GM19324 (cell line): Measurements from ENCODE around the gene GNPDA2.

ENCODE experiments used
- ATAC-seq: cut with Tn5 transposase; IDR thresholded peaks from one replicate; pipeline ENCODE4 v1.9.1; 2021; ENCODE audit warnings: mild to moderate bottlenecking, moderate library complexity; ENCODE audit not compliant: unreplicated experiment, low FRiP score

GNPDA2 gene

DNA sequence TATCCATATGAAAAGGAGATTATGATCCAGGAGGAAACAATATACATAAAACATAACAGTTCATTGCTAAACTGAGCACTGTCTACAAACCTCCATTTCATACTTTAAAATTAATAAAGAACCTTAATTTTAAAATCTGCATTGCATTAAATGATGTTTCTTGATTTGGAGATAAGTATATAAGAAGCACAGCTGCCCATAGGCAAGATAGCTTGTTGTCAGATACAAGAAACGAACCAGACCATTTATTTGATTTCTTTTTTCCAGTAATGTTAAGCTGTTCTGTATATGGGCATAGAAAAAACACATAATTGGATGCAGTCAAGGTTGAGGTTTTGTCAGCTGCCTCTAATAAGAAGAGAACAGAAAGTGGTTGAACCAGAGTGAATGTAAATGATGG is 41.7 kb downstream of the GNPDA2 start:
- ATAC-seq, result no peak

GRCh38 chr4:44679060-44679459 is 47.3 kb downstream of the GNPDA2 start:
- no peak for ATAC-seq

- peak; percentile 99 for ATAC-seq
Observed at GRCh38 chr4:44678094-44679041, 48.0 kb downstream of the GNPDA2 start, which contains the start of gene GUF1. Gene GUF1 (plus strand): TSS chr4:44678420. CDS start chr4:44678623, 203 bp downstream.

DNA sequence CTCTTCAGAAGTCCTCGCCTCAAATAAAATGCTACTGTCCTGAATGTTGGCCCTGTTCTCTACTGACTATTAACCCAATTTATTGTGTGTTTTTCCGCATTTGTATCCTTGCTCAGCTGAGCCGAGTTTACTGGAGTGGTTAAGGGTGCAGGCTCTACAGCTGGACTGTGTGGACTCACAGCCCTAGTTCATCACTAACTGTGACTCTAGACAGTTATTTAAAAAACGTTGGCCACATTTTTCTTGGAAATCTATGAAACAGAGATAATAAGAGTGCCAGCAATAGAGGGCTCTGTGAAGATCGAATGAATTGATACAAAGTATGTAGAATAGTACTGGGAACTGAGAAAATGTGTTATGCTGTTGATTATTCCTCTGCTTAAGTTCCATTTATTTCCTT is 51.0 kb downstream of the GNPDA2 start:
- ATAC-seq, result no peak

DNA sequence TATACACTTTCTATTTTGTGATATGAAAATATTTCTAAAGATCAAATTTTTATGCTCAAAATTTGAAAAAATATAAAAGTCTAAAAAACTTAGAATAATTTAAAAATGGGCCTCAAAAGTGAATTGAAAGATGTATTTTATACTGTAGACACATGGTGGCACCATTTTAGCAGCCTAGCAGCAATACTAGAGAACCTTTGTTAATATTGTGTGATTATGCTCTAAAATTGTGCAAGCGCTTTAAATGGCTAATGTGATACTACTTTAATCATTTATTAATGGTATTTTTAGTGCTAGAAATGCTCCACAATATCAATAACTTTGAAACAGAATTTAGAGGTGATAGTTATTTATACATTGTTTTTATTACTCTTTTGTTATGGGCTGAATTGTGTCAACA is 51.9 kb downstream of the GNPDA2 start:
- ATAC-seq, result no peak

- ATAC-seq, result no peak
Observed at GRCh38 chr4:44671636-44672035, 54.7 kb downstream of the GNPDA2 start.

DNA sequence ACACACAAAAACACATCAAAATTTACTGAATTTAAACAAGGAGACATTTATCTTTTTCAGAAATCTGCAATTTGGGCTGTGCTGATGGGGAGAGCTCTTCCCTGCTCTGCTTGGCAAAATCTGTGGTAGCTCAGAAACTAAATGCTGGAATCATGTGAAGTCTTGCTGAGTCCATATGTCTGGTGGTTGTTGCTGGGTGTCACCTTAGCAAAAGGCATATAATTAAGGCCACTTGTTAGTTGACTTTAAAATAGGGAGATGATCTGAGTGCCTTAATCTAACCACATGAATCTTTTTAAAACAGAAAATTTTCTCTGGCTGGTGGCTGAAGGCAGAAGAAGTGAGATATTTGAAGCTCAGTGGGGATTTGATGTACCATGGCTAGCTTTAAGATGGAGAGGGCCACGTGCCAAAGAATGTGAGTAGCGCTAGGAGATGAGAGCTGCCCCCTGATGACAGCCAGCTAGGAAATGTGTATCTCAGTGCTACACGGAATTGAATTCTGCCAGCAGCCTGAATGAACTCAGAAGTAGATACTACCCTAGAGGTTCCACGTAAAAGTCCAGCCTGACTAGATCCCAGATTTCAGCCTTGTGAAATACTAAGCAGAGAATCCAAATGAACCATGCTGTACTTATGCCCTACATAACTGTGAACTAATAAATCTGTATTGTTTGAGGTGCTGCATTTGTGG is 55.7 kb downstream of the GNPDA2 start:
- ATAC-seq, result no peak

DNA sequence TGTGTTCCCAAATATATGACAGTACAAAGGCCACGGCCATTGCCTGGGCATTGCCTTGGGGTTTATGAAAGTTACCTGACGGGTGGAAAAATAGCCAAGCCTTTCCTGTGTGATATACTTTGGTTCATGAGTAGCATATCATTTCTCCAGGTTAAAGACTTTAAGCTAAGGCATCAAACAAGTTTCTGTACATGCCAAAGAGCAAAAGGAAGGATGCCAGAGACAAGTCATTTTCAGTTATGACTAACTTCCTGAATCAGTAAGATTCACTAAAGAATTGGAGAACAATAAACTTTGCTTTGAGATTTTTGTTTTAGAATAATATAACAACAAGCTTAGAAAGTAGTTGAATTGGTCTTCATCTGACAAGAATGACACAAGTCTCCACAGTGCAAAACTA is 57.8 kb downstream of the GNPDA2 start:
- no peak for ATAC-seq

DNA sequence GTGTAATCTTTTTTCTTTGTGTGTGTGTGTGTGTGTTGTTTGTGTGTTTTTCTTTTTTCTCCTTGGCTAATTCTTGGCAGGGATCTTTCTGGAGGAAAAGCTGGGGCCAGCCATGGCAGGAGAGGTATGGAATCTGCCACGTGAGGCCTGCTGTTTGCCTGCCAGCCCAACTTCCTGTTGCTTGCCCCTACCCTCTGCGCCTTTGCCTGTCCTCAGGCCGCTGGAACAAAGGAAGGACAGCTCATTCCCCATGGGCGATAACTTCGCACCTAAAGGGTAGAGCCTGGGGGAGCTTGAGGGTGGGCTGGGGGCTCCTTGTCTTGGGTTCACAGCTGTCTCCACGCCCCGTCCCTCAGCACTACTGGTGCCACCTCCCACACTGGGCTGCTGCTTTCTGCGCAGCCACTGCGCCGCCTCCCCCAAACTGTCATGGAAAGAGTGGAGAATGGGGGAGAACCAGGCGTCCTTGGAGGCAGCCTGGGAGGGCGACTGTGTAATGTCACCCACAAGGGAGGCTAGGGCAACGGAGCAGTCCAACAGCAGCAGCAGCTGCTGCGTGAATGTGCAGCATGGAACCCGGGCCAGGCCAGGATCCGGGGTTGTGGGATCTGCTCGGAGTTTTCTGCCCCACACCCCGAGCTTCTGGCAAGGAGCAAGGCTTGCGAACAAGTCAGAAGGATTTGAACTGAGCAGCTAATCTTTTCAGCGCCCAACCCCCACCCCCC is 62.7 kb downstream of the GNPDA2 start:
- ATAC-seq, result no peak

DNA sequence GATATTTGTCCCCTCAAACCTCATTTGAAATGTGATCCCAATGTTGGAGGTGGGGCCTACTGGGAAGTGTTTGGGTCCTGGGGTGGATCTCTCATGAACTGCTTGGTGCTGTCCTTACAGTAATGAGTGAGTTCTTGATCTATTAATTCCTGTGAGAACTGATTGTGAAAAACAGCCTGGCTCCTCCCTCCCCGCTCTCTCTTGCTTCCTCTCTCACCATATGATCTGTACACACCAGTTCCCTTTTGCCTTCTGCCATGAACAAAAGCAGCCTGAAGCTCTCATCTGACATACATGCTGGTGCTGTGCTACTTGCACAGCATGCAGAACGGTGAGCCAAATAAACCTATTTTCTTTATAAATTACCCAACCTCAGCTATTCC is 63.7 kb downstream of the GNPDA2 start:
- ATAC-seq, result peak; percentile 87

DNA sequence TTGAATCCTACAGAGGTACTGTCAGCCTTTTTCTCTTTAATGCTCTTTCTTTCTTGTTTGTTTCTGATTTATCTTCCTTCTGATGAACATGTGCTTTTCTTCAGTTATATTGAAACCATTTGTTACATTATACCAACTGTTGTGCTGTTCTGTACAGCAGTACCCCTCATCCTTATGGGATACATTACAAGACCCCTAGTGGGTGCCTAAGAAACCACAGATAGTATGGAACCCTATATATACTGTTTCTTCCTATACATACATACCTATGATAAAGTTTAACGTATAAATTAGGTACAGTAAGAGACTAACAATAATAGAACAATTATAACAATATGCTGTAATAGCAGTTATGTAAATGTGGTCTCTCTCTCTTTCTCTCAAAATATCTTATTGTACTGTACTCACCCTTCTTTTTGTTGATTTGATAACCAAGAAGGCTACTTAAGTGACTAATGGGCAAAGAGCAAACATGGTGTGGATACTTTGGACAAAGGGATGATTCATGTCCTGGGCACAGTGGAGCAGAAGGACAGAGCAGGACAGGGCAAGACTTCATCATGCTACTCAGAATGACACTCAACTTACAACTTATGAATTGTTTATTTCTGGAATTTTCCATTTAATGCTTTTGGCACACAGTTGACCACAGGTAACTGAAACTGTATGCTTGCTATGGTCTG is 64.3 kb downstream of the GNPDA2 start:
- peak; percentile 29 for ATAC-seq

GRCh38 chr4:44660396-44660795 is 66.0 kb downstream of the GNPDA2 start:
- no peak for ATAC-seq

- no peak for ATAC-seq
Observed at GRCh38 chr4:44652002-44652401, 74.4 kb downstream of the GNPDA2 start.
